Spinal cord (tissue), 10 donors: ENCODE data around the gene C16orf92. TPM values are rescaled to one million over a fixed set of nuclear protein-coding genes. Genes with fewer than 3 reads are reported as not detected.

Experiments
- DNase-seq, 6 donors: peaks; one replicate each; pipeline versions ENCODE4 v3.0.0 to v3.0.0-alpha.2; 2013 to 2015; ENCODE audit warnings: low spot score in 6 of 6, low read depth in 4 of 6
- H3K27ac ChIP-seq: one replicate; pipeline ENCODE4 v1.5.1; 2013; ENCODE audit warnings: low read depth, low read length, control low read depth
- H3K27me3 ChIP-seq: one replicate; pipeline ENCODE4 v1.6.1; 2013; ENCODE audit warnings: low read length; ENCODE audit not compliant: control insufficient read depth, insufficient read depth
- H3K36me3 ChIP-seq: one replicate; pipeline ENCODE4 v1.6.1; 2013; ENCODE audit warnings: low read length; ENCODE audit not compliant: control insufficient read depth, insufficient read depth
- H3K4me1 ChIP-seq: one replicate; pipeline ENCODE4 v1.6.1; 2013; ENCODE audit warnings: low read length; ENCODE audit not compliant: control insufficient read depth, insufficient read depth
- H3K4me3 ChIP-seq: one replicate; pipeline ENCODE4 v1.5.1; 2013; ENCODE audit warnings: low read depth, low read length, control low read depth
- H3K9me3 ChIP-seq: one replicate; pipeline ENCODE4 v1.6.1; 2013; ENCODE audit warnings: low read length; ENCODE audit not compliant: control insufficient read depth, insufficient read depth
- WGBS: methylation state at CpG from one replicate; pipeline ENCODE4 v1.1.5; 2013; ENCODE audit warnings: missing lambda C conversion rate; ENCODE audit not compliant: insufficient coverage; 5-methylcytosine and 5-hydroxymethylcytosine counted together
- polyA plus RNA-seq, 2 donors: library from polyadenylated mRNA; unstranded; fragments of 120-200 nt; gene quantifications; one replicate each; pipeline ENCODE4 v1.2.1, GENCODE V29; 2013; ENCODE audit not compliant: insufficient read length in 2 of 2
- total RNA-seq, 2 donors: library from RNA; depleted of rRNA in 1 of 2; stranded (reverse); fragments of 120-200 nt in 1 of 2; fragments of >200 nt in 1 of 2; gene quantifications; one replicate each; pipeline versions ENCODE4 v1.2.3 to v1.2.4, GENCODE V29; 2013 to 2014
- donor health status: healthy.

C16orf92 gene
- total and polyA plus RNA-seq, 4 donors, result 0.76 to 2.0 TPM; not detected in 2

- Histone ChIP-seq H3K9me3 (no peaks in the 10 kb centered on the region), H3K4me1 (peaks cover 42% of the 10 kb centered on the region), H3K4me3 (no peak overlapping the region), H3K27ac (no peak overlapping the region), H3K36me3 (peaks cover 47% of the 10 kb centered on the region), H3K27me3 (no peaks in the 10 kb centered on the region)
- DNase-seq, result no peak
- WGBS, result 82% methylated on average over 3 of the region's 16 CpGs
These were observed 1.5 kb downstream of the C16orf92 start for GRCh38 chr16:30024451-30024850.

- Histone ChIP-seq H3K4me3 (no peak overlapping the region), H3K9me3 (no peaks in the 10 kb centered on the region), H3K36me3 (peaks cover 47% of the 10 kb centered on the region), H3K4me1 (peaks cover 49% of the 10 kb centered on the region), H3K27ac (no peak overlapping the region), H3K27me3 (no peaks in the 10 kb centered on the region)
- 81% methylated on average over 18 of the region's 20 CpGs for WGBS
- DNase-seq, result no peak
These were observed 2.2 kb downstream of the C16orf92 start for GRCh38 chr16:30025156-30025555.

- 80% methylated on average over 5 of the region's 7 CpGs for WGBS
- peaks cover 47% of the 10 kb centered on the region for H3K36me3 ChIP-seq
- no peaks in the 10 kb centered on the region for H3K27me3 ChIP-seq
These were observed 2.6 kb downstream of the C16orf92 start for GRCh38 chr16:30025574-30025973.

GRCh38 chr16:30026449-30026848 is 3.5 kb downstream of the C16orf92 start:
- H3K27ac ChIP-seq, result no peak overlapping the region
- no peak overlapping the region for H3K4me3 ChIP-seq
- peaks cover 50% of the 10 kb centered on the region for H3K4me1 ChIP-seq
- no peak for DNase-seq
- peaks cover 2% of the 10 kb centered on the region for H3K27me3 ChIP-seq
- no peaks in the 10 kb centered on the region for H3K9me3 ChIP-seq
- 93% methylated on average over 18 of the region's 18 CpGs for WGBS
- H3K36me3 ChIP-seq, result peaks cover 47% of the 10 kb centered on the region

More at GRCh38 chr16:30025574-30025973, 2.6 kb downstream of the C16orf92 start:
- Histone ChIP-seq H3K9me3 (no peaks in the 10 kb centered on the region), H3K4me1 (peaks cover 52% of the 10 kb centered on the region), H3K27ac (no peak overlapping the region), H3K4me3 (no peak overlapping the region)
- DNase-seq, result no peak

- H3K27ac ChIP-seq, result no peak overlapping the region
- WGBS, result 55% methylated on average over 11 of the region's 13 CpGs
- peaks cover 2% of the 10 kb centered on the region for H3K27me3 ChIP-seq
- no peaks in the 10 kb centered on the region for H3K9me3 ChIP-seq
- H3K4me3 ChIP-seq, result no peak overlapping the region
- no peak for DNase-seq
- H3K36me3 ChIP-seq, result peaks cover 47% of the 10 kb centered on the region
- peaks cover 58% of the 10 kb centered on the region for H3K4me1 ChIP-seq
These were observed 4.8 kb downstream of the C16orf92 start for GRCh38 chr16:30027588-30028437.

GRCh38 chr16:30028438-30029076 is 5.6 kb downstream of the C16orf92 start:
- H3K27ac ChIP-seq, result no peak overlapping the region
- no peak overlapping the region for H3K4me3 ChIP-seq
- WGBS, result 15% methylated on average over 15 of the region's 18 CpGs
- H3K9me3 ChIP-seq, result no peaks in the 10 kb centered on the region
- DNase-seq, result no peak
- H3K27me3 ChIP-seq, result peaks cover 2% of the 10 kb centered on the region
- H3K4me1 ChIP-seq, result peaks cover 58% of the 10 kb centered on the region
- peaks cover 47% of the 10 kb centered on the region for H3K36me3 ChIP-seq

GRCh38 chr16:30030011-30030685 is 7.2 kb downstream of the C16orf92 start:
- Histone ChIP-seq H3K27me3 (peaks cover 2% of the 10 kb centered on the region), H3K4me3 (peak overlapping the region; percentile 36), H3K36me3 (peaks cover 33% of the 10 kb centered on the region), H3K4me1 (peaks cover 58% of the 10 kb centered on the region), H3K27ac (no peak overlapping the region), H3K9me3 (no peaks in the 10 kb centered on the region)
- peak in 2 of 6 donors; percentile 40 to 46 for DNase-seq
- 10% methylated on average over 20 of the region's 23 CpGs for WGBS

GRCh38 chr16:30030841-30031413 is 7.9 kb downstream of the C16orf92 start, which contains the start of gene TLCD3B:
TLCD3B (minus strand) TSS chr16:30031271; CDS start chr16:30030527, 744 bp downstream.
- peak in 3 of 6 donors; percentile 45 to 92 (median 80) for DNase-seq
- Histone ChIP-seq H3K27ac (peak within 1 kb of the TSS; percentile 47), H3K36me3 (peaks cover 25% of the 10 kb centered on the region), H3K4me3 (peak within 1 kb of the TSS; percentile 43), H3K27me3 (peaks cover 2% of the 10 kb centered on the region), H3K4me1 (peaks cover 58% of the 10 kb centered on the region), H3K9me3 (no peaks in the 10 kb centered on the region)
- 0% methylated on average over 11 of the region's 27 CpGs for WGBS

- Histone ChIP-seq H3K4me1 (peaks cover 58% of the 10 kb centered on the region), H3K4me3 (peak overlapping the region; percentile 43), H3K36me3 (peaks cover 19% of the 10 kb centered on the region), H3K9me3 (no peaks in the 10 kb centered on the region), H3K27me3 (peaks cover 2% of the 10 kb centered on the region), H3K27ac (peak overlapping the region; percentile 47)
- peak in 1 of 6 donors; percentile 30 for DNase-seq
- 18% methylated on average over 6 of the region's 11 CpGs for WGBS
These were observed 8.5 kb downstream of the C16orf92 start for GRCh38 chr16:30031477-30031918.
